PC-9 (cell line): ENCODE results near the gene CD274. TPM values are rescaled to one million over a fixed set of nuclear protein-coding genes. Genes with fewer than 3 reads are reported as not detected.
"Not testable (repeated sequence)": the region's sequence is repeated elsewhere in the genome, so short reads cannot be mapped to it uniquely, and the experiment has no call there.

ENCODE experiments used
- BruUV-seq: library from RNA; stranded (reverse); fragments of 400-500 nt; replicated peaks from 2 replicates; lab custom pipeline; 2021; lab: Mats Ljungman, UMichigan
- CTCF ChIA-PET: fragments of 300-600 bp; sonication (Branson Sonifier 250); formaldehyde crosslinking; loops from one replicate; lab custom pipeline; 2022; ENCODE audit warnings: antibody characterized with exemption; lab: Charles Lee
- POLR2A ChIA-PET: fragments of 300-600 bp; sonication (Branson Sonifier 250); formaldehyde crosslinking; loops from one replicate; lab custom pipeline; 2022; ENCODE audit warnings: antibody characterized with exemption; ENCODE audit not compliant: unreplicated experiment; lab: Charles Lee
- DNase-seq, 2 experiments: peaks; one replicate each; pipeline versions ENCODE4 v3.0.0 to v3.0.0-alpha.2; 2015 to 2022; ENCODE audit warnings: mixed read lengths in 1 of 2
- H2AFZ ChIP-seq: fragments of 200-600 bp; sonication (generic); 2 replicates; pipeline ENCODE4 v1.8.1; 2017; ENCODE audit warnings: antibody characterized with exemption
- H3F3A ChIP-seq: fragments of 200-600 bp; sonication (generic); 2 replicates; pipeline ENCODE4 v1.8.1; 2017; ENCODE audit warnings: antibody characterized with exemption, mild to moderate bottlenecking, low read depth; ENCODE audit not compliant: insufficient read depth
- H3K27ac ChIP-seq: fragments of 200-600 bp; sonication (generic); 2 replicates; pipeline ENCODE4 v1.6.1; 2016; ENCODE audit warnings: mixed run types
- H3K27me3 ChIP-seq: fragments of 200-600 bp; sonication (generic); 2 replicates; pipeline ENCODE4 v1.6.1; 2016; ENCODE audit warnings: low read depth, mixed run types; ENCODE audit not compliant: insufficient read depth
- H3K36me3 ChIP-seq: fragments of 200-600 bp; sonication (generic); 2 replicates; pipeline ENCODE4 v1.6.1; 2016; ENCODE audit warnings: low read depth, mixed run types
- H3K4me1 ChIP-seq: fragments of 200-600 bp; sonication (generic); replicated peaks from 2 replicates; pipeline ENCODE4 v1.6.1; 2016; ENCODE audit warnings: mixed run types; ENCODE audit not compliant: insufficient read depth
- H3K4me2 ChIP-seq: fragments of 200-600 bp; sonication (generic); 2 replicates; pipeline ENCODE4 v1.6.1; 2017; ENCODE audit warnings: mixed run types
- H3K4me3 ChIP-seq: fragments of 200-600 bp; sonication (generic); 2 replicates; pipeline ENCODE4 v1.6.1; 2016; ENCODE audit warnings: mixed run types
- H3K79me2 ChIP-seq: fragments of 200-600 bp; sonication (generic); 2 replicates; pipeline ENCODE4 v1.6.1; 2017; ENCODE audit warnings: low read depth, mixed run types
- H3K9me2 ChIP-seq: fragments of 200-600 bp; sonication (generic); 2 replicates; pipeline ENCODE4 v1.8.1; 2017; ENCODE audit warnings: mild to moderate bottlenecking; ENCODE audit not compliant: insufficient read depth
- H3K9me3 ChIP-seq: fragments of 200-600 bp; sonication (generic); 2 replicates; pipeline ENCODE4 v1.8.1; 2016; ENCODE audit warnings: low read depth; ENCODE audit not compliant: insufficient read depth
- H4K20me1 ChIP-seq: fragments of 200-600 bp; sonication (generic); 2 replicates; pipeline ENCODE4 v1.8.1; 2017; ENCODE audit not compliant: insufficient read depth
- CTCF ChIP-seq: fragments of 200-600 bp; sonication (generic); conservative IDR thresholded peaks from 2 replicates; pipeline ENCODE4 v1.6.1; 2017; ENCODE audit warnings: mixed run types, antibody characterized with exemption, mild to moderate bottlenecking, moderate library complexity
- EZH2 ChIP-seq: fragments of 200-600 bp; sonication (generic); IDR thresholded peaks from 2 replicates; pipeline ENCODE4 v1.8.0; 2017; ENCODE audit warnings: antibody characterized with exemption, low read depth
- intact Hi-C: fragments of 100-400 bp; cut with micrococcal nuclease; formaldehyde crosslinking; loops from one replicate; pipeline ENCODE4 v1.10.0; 2022; ENCODE audit not compliant: unreplicated experiment
- total RNA-seq: library from RNA; stranded (reverse); gene quantifications from 2 replicates; pipeline ENCODE4 v1.2.3, GENCODE V29; 2021

Gene CD274
- total RNA-seq, 1 experiment from 2014 or later, result 4.4 TPM

GRCh38 chr9:5489630-5490490, 39.5 kb downstream of the CD274 start:
- peaks cover 4% of the 10 kb centered on the region; the same call in 1 of the 2 replicates for H3F3A ChIP-seq
- H3K4me3 ChIP-seq, result no peak overlapping the region
- H3K36me3 ChIP-seq, result no peaks in the 10 kb centered on the region
- DNase-seq, result no peak
- TF ChIP-seq EZH2 (no peak), CTCF (no peak)
- H3K9me2 ChIP-seq, result no peaks in the 10 kb centered on the region
- no peaks in the 10 kb centered on the region for H3K9me3 ChIP-seq
- no peaks in the 10 kb centered on the region for H3K79me2 ChIP-seq
- intact Hi-C loops, result no loop called here
- H4K20me1 ChIP-seq, result no peaks in the 10 kb centered on the region
- no peak overlapping the region for H3K27ac ChIP-seq
- POLR2A ChIA-PET, result interaction anchor here (0.6 kb wide), 1 partner anchor 579 kb away, joined by 3 read pairs; no protein-coding TSS in a partner anchor
- no TSS peak for BruUV-seq
- H3K27me3 ChIP-seq, result no peaks in the 10 kb centered on the region
- H3K4me2 ChIP-seq, result no peak overlapping the region
- H3K4me1 ChIP-seq, result peaks cover 25% of the 10 kb centered on the region
- CTCF ChIA-PET, result no interaction called here
- H2AFZ ChIP-seq, result no peak overlapping the region

- no peaks in the 10 kb centered on the region for H3K36me3 ChIP-seq
- peak overlapping the region; percentile 68 for H2AFZ ChIP-seq
- H4K20me1 ChIP-seq, result no peaks in the 10 kb centered on the region
- no peak overlapping the region for H3K4me3 ChIP-seq
- no peaks in the 10 kb centered on the region for H3K9me3 ChIP-seq
- intact Hi-C loops, result no loop called here
- CTCF ChIA-PET, result interaction anchor here (0.6 to 0.7 kb wide), 2 partner anchors 76 to 82 kb away, joined by 3 to 11 read pairs; no protein-coding TSS in a partner anchor
- peak overlapping the region; percentile 33 for H3K4me2 ChIP-seq
- H3K4me1 ChIP-seq, result peaks cover 25% of the 10 kb centered on the region
- H3K27ac ChIP-seq, result peak overlapping the region; percentile 88
- no peaks in the 10 kb centered on the region for H3K9me2 ChIP-seq
- BruUV-seq, result no TSS peak
- peak in 1 of 2 experiments; percentile 51 for DNase-seq
- H3K27me3 ChIP-seq, result no peaks in the 10 kb centered on the region
- no peaks in the 10 kb centered on the region for H3K79me2 ChIP-seq
- POLR2A ChIA-PET, result no interaction called here
- H3F3A ChIP-seq, result peaks cover 4% of the 10 kb centered on the region; the same call in 1 of the 2 replicates
- no peak for TF ChIP-seq EZH2
These were observed 42.8 kb downstream of the CD274 start for GRCh38 chr9:5492965-5493678.

GRCh38 chr9:5493679-5494511, 43.6 kb downstream of the CD274 start:
- H3K9me2 ChIP-seq, result no peaks in the 10 kb centered on the region
- no peak for TF ChIP-seq EZH2
- no peak for TF ChIP-seq CTCF
- H2AFZ ChIP-seq, result peak overlapping the region; percentile 68
- peak overlapping the region; percentile 33 for H3K4me2 ChIP-seq
- H3K27me3 ChIP-seq, result no peaks in the 10 kb centered on the region
- peaks cover 4% of the 10 kb centered on the region; the same call in 1 of the 2 replicates for H3F3A ChIP-seq
- BruUV-seq, result no TSS peak
- peak overlapping the region; percentile 88 for H3K27ac ChIP-seq
- H4K20me1 ChIP-seq, result no peaks in the 10 kb centered on the region
- no peaks in the 10 kb centered on the region for H3K9me3 ChIP-seq
- no peak overlapping the region for H3K4me3 ChIP-seq
- no peaks in the 10 kb centered on the region for H3K36me3 ChIP-seq
- H3K4me1 ChIP-seq, result peaks cover 25% of the 10 kb centered on the region
- ChIA-PET CTCF (interaction anchor here (0.6 kb wide), 1 partner anchor 81 kb away, joined by 3 read pairs; no protein-coding TSS in a partner anchor), POLR2A (no interaction called here)
- intact Hi-C loops, result no loop called here
- no peaks in the 10 kb centered on the region for H3K79me2 ChIP-seq
- peak in 1 of 2 experiments; percentile 35 for DNase-seq

- intact Hi-C loops, CTCF ChIA-PET, H2AFZ ChIP-seq, H3K4me3 ChIP-seq, H4K20me1 ChIP-seq, H3K27ac ChIP-seq, H3K9me2 ChIP-seq, H3F3A ChIP-seq, DNase-seq, H3K79me2 ChIP-seq, H3K9me3 ChIP-seq, POLR2A ChIA-PET, H3K36me3 ChIP-seq, BruUV-seq, H3K4me2 ChIP-seq, H3K27me3 ChIP-seq: not testable (repeated sequence)
- H3K4me1 ChIP-seq, result peaks cover 25% of the 10 kb centered on the region
These were observed 44.4 kb downstream of the CD274 start for GRCh38 chr9:5494765-5495164.
